HG02610 (cell line): ENCODE measurements around the gene WDCP.
"Not testable (repeated sequence)": the region's sequence is repeated elsewhere in the genome, so short reads cannot be mapped to it uniquely, and the experiment has no call there.

ENCODE experiments used
- ATAC-seq: cut with Tn5 transposase; IDR thresholded peaks from one replicate; pipeline ENCODE4 v1.9.1; 2021; ENCODE audit warnings: mild to moderate bottlenecking, moderate library complexity; ENCODE audit not compliant: unreplicated experiment

WDCP gene

DNA sequence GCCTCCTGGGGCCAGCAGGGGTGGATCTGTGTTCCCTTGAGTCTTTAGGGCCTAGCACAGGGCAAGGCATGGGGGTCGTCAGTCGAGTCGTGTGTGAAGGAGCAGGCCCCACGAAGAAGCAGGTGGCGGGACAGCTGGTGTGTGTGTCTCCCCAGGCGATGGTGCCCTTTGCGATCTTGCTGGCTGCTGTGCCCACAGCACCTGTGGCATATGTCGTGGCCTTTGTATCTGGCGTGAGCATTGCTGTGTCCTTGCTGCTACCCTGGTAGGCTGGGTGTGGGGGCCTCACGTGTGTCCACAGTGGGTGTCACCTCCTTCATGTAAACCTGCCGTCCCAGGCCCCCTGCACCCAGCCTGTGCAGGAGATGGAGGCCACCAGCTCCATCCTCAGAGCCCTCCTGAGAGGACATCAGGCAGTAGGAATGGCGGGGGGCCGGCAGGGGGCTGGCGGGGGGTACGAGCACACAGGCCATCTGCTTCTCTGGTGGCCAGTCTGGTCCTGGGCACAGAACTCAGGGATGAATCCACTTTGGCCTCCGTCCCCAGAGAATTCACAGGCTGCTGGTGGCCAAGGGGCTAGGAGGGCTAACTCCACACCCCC is 24.1 kb downstream of the WDCP start:
- ATAC-seq: no peak

DNA sequence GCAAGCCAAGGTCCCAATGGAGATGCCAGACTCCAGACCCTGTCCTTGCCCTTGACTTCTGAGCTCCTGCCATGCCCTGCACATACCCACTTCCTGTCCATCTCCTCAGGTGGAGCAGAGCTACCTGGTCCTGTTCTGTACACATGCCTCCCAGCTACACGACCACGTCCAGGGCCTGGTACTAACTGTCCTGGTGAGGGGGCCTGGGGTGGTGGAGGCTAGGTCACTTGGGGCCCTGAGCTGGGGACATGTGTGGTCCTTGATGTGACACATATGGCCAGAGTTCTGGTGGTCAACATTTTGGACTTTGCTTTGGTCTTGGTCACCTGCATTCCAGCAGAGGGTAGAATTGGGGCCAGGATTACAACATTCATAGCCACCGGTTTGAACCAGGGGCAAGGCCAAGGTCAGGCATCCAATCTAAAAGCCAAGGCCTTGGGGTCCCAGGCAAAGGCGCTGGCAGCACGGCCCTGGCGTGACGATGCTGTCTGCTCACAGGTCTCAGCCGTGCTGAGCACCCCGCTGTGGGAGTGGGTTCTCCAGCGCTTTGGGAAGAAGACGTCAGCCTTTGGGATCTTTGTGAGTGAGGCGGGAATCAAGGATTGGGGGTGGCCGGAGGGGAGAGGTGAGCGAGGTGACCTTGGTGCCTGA is 24.7 kb downstream of the WDCP start:
- no peak for ATAC-seq

DNA sequence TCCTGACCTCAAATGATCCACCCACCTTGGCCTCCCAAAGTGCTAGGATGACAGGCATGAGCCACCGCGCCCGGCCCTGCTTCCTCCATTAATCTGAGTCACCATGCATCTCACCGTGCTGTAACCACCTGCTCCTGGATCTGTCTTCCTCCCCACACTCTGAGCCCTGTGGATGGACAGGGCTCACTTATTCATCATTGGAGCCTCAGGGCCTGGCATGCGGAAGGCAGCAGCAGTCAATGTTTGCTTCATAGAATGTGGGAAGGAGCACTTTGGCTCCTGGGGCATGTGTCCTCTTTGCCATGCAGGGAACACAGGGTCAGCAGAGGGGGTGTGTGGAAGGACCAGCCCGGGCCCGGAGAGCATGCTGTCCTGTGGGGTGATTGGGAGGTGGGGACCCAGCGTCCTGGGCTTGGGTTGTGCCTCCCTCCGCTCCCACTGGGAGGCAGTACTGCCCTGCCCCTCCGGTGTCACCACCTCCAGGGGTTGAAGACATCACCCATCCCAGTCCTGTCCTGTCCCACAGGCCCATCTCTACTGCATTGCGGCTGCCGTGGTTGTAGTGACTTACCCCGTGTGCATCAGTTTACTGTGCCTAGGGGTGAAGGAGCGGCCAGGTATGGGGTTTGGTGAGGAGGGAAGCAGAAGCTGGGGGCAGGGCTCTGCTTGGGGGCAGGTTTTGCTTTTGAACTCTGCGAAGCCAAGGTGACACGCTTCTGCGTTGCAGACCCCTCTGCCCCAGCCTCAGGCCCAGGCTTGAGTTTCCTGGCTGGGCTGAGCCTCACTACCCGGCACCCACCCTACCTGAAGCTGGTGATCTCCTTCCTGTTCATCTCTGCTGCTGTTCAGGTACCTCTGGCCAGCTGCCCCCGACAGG is 25.8 kb downstream of the WDCP start:
- ATAC-seq: no peak

DNA sequence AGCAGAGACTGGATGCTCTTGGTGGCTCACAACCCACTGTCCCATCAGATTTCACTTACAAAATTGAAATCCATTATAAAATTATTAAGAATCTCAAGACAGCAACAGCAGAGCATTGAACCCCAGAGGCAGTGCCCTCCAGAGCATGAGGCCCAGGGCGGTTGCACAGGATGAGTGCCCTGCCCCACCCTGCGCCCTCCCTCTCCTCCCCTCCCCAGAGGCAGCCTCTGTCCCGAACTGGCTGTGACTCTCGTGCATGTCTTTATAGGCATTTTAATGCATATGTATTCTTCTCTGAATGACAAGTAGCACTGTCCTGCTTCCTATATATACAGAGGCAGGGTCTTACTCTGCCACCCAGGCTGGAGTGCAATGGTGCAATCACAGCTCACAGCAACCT is 26.9 kb downstream of the WDCP start:
- no peak for ATAC-seq

DNA sequence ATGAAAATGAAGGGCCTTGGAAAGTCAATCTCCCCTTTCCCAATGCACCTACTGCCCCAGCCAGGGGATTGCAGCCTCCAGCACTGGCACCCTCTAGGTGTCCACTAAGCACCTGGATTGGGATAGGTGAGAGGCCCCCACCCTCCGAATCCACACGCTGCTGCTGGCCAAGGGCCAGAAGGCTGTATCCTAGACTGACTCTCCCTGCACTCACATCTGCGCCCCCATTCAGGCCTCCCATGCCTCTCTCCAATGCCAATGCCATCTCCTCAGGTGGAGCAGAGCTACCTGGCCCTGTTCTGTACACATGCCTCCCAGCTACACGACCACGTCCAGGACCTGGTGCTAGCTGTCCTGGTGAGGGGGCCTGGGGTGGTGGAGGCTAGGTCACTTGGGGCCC is 27.5 kb downstream of the WDCP start:
- ATAC-seq: no peak

DNA sequence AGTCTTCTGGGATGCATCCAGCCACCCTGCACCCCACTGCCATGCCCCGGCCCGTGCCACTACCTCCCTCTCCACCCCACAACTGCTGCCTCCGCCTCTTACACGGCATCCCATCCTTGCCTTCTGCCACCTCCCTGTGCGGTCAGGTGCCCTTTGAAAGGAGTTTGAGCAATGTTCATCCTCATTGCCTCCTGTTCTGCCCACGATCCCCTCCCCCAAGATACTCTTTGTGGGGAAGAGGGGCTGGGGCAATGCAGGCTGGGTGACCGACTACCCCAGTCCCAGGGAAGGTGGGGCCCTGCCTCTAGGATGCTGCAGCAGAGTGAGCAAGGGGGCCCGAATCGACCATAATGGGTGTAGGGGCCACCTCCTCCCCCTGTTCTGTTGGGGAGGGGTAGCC is 28.9 kb downstream of the WDCP start:
- no peak for ATAC-seq

DNA sequence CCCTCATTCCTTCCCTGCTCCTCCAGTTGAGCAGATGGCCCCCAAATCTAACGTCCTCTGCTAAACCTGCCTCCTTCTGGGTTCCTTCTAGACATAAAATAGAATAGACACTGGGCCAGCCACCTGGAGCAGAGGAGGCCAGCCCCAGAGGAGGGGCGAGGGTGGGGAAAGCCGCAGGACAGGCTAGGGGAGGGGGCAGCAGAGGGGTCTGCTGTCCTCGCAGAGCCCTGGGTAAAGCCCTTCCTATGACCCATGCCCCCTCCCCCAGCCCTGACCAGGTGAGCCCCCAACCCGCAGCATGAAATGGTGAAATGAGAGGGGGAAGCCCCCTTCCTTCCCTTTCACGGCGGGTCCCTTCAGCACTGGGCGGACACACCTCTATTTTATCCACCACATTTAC is 29.5 kb downstream of the WDCP start:
- ATAC-seq: no peak

DNA sequence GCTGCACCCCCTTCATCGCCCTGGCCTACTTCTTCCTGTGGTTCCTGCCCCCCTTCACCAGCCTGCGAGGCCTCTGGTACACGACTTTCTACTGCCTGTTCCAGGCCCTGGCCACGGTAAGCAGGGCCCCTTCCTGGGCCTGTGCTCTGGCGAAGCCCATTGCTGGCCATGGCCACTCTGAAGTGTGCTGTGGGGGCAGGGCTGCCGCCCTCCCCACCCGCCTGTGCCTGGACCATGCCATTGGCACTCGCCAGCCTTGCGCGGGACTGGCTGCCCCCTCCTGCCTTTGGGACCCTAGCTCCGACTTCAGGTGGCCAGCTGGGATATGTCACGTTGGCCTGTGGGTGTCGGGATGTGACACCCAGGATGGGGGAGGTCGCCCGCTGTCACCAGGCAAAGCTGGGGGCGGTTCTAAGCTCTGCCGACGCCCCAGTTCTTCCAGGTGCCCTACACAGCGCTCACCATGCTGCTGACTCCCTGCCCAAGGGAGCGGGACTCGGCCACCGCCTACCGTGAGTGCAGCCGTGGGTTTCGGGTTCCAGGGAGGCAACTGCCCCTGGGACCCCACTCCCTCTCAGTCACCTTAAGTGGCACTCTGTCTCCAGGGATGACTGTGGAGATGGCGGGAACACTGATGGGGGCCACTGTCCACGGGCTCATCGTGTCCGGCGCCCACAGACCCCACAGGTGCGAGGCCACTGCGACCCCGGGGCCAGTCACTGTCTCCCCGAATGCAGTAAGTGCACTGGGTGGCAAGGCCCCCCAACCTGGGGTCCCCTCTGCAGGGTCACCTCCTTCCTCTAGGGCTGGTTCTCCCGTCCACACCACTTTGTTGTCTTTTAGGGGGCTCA is 30.1 kb downstream of the WDCP start:
- no peak for ATAC-seq

DNA sequence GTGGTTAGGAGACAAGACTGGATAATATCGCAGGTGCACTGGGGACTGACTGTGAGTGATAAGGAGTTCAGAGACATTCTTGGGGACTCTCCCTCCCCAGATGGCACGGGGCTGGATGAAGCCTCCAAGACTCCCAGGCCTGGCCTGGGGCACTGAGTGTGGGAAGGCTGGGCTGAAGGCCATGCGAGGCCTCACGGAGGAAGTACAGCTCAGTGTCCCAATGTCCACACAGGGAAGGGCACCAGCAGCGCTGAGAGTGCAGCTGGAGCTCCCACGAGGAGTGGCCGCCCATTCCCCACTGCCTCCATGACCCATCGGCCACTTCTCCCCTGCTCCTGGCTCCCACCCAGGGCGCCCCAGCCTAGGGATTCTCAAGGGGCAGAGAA is 30.8 kb downstream of the WDCP start:
- no peak for ATAC-seq

DNA sequence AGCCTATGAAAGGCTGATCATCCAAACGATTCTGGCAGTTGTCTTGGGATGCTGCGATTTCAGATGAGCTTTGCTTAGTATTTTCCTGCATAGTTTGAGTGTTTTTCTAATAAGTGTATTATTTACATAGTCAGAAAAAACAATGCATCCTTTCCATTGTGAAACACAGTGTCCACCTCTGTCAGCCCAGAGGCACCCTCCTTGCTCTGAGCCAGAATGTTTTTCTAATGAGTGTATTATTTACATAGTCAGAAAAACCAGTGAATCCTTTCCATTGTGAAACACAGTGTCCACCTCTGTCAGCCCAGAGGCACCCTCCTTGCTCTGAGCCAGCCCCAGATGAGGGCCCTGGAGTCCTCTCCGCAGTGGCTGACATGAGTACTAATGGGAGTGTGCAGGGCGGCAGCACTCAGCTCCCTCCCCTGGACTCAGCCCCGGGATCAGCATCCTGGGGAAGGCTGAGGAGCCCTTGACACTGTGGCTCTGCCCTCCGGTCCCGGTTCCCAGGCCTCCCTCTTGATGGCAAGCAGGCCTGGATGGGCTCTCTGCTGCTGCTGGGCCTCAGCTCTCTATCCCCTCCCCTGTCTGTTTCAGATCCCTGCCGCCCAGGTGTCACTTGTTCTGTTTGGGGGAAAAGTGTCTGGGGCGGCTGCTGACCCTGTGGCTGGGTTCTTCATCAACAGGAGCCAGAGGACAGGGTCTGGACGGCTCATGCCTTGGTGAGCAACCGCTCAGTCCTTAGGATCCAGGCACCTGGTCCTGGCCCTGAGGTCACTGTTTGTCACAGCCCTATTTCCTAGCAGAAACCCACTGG is 31.4 kb downstream of the WDCP start:
- ATAC-seq: no peak

DNA sequence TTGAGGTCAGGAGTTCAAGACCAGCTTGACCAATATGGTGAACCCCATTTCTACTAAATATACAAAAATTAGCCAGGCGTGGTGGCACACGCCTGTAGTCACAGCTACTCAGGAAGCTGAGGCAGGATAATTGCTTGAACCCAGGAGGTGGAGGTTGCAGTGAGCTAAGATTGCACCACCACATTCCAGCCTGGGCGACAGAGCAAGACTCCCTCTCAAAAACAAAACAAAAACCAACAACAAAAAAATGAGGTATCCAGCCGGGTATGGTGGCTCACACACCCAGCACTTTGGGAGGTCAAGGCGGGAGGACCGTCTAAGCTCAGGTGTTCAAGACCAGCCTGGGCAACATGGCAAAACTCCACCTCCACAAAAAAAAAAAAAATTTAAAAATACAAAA is 32.3 kb downstream of the WDCP start:
- not testable (repeated sequence) for ATAC-seq

DNA sequence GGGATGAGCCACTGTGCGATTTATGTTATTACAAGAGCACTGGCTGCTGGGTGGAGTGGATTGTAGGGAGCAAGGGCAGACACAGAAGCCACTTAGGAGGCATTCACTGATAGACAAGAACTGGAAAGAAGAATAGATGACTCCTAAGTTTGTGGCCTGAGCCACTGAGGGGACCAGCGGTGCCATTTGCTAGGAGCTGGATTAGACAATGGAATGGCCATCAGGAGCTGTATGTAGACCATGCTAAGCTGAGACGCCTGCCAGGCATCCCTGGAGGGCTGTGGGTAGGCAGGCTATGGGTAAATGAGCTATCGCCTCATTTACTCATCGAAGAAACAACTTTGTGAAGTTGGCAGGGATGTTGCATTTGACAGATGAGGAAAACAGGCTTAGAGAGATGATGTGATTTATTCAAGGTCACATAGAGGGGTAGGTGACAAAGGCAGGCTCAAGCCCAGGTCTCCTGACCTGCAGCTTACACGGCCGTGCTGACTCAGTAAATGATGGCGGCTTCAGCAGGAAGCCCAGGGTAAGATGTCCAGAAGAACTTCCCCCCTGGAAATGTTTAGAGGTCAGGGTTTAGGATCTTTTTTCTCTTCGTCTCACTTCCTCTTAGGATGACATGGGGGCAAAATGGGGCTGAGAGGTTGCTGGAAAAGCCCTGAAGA is 34.5 kb downstream of the WDCP start:
- no peak for ATAC-seq

DNA sequence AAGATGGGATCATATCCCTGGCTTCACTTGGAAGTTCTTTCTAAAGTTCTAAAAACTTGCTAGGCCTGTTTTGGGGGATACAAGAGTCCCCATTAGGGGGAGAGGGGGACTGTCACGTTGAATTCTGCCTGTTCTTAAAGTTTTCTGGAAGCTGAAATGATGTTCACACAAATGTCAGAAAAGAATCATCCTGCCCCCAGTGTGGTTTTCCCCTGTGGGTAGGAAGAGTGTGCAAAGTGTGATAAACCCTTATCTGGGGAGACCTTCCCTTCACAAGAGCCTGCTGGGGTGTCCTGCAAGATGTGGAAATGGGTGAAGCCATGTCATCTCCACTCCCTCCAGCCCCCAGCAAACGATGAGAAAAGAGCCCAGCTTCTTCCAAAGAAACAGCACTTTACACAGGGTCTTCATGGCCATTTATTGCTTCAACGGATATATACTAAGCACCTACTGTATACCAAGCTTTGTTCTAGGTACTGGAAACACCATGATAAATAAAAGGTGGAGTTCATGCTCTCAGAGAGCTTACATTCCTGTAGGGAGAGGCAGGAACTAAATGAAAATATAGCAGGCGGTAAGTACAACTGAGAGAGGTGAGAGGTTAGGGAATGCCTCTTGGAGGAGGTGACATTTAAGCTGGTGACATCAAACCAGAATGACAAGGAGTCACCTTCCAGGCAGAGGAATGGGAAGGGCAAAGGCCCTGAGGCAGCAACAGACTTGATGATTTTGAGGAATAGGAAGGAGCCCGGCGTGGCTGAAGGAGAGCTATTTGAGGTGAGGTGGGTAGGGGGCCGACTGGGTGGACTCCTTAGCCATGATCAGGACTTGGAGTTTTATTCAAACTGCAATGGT is 35.7 kb downstream of the WDCP start:
- no peak for ATAC-seq

DNA sequence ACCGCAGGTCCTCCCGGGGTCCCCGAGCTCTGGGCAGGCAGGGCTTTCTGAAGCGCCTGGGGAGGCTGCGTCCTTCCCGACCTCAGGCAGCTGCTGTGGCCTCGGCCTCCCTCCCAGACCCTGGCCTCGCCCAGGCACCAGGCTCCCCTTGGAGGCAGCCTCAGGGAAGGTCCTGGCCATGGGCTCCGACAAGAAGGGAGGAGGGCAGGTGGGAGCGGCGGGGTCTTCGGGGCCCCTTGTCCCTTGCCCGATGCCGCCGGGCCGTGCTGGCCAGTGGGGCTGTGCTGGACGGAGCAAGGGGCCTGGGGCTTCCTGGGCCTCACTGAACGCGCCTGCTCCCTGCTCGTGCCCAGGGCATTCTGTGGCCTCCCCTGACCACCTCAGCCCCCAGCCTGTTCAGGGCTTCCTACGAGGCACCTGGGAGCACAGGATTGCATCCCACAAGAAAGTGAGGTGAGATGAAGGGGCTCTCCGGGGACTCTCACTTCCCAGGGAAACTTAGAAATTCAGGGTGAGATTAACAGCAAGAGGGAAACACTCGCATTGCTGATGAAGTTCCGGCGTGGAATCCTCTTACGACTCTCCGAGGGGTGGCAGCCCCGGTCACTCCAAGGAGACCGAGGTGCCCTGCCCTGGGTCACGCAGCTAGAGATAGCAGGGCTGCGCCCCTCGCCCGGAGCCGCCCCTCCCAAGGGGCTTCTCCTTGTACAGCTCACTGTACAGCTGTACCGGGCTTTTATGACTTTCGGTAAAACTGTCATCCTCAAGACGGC is 36.5 kb downstream of the WDCP start:
- no peak for ATAC-seq

DNA sequence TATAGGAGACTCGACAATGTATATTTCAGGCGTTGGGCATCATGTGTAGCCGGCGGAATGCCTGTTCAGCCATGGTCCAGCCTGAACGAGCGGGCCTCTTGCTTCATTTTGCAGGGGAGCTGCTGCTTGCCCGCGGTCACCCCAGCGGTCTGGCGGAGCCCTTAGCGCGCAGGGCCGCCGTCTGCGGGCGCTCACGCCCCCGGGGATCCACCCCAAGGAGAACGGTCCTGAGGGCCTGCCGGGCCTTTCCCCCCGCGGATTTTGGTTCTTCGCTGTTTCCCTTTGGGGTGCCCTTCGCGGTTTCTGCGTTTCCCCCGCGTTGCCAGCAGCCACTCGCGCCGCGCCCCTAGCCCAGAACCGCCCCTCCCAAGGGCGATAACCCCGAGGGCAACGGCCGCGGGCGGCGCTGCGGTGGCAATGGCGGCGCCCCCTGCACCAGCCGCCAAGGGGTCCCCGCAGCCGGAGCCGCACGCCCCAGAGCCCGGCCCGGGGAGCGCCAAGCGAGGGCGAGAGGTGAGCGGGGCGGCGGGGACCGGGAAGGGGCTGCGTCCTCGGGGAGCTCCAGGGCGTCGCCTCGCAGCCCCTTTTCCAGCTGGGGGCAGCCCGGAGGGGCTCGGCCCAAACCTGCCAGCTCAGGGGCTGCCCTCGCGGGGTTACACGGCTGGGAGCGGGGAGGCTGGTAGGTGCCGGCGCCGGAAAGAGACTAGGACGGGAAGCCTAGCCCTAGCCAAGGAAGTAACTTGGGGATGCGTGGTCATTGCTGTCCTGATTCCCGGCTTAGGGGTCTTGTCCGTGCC is 37.3 kb downstream of the WDCP start, which contains the start of gene MFSD2B:
TSS of gene MFSD2B (plus strand) at position 406 of the 797 bp plus-strand sequence. CDS start at position 418, 12 bp downstream.
- no peak for ATAC-seq

DNA sequence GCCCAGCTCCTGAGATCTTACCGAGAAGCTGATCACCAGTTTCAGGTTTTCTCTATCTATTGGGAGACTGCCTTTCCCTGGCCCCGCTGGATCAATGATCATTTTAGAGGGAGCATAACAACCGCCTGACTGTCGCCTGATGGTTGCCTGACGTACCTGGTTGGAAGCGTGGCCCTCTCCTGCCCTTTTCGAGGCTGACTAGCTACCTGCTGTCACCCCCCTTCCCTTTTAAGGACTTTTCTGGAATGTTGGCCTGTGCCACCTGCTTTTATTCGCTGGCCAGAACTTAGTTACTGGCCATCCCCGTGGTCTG is 37.9 kb downstream of the WDCP start:
- no peak for ATAC-seq

DNA sequence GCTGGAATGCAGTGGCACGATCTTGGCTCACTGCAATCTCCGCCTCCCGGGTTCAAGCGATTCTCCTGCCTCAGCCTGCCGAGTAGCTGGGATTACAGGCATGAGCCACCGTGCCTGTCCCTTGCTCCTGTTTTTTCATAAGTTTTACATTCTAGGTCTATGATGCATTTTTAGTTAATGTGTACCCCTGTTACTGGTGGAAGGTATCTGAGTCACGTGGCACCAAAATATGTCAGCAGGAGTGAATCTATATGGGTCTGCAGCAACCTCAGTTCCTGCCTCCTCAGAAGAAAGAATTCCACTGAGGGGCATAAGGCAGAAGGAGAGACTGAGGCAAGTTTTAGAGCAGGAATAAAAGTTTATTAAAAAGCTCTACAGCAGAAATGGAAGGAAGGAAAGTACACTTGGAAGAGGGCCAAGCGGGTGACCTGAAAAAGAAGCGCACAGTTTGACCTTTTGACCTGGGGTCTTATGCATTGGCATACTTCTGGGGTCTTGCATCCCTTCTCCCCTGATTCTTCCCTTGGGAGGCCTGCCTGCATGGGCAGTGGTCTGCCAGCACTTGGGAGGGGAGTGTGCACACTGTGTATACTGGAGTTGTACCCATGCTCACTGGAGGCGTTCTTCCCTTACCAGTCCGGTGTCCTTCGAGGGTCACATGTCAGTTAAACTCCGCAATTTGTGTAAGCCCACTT is 38.4 kb downstream of the WDCP start:
- ATAC-seq: no peak
